Neural progenitor cell (in vitro differentiated cells): Measurements from ENCODE around the gene CFAP20DC. TPM values are rescaled to one million over a fixed set of nuclear protein-coding genes. Genes with fewer than 3 reads are reported as not detected.

Source experiments
- DNase-seq: peaks from one replicate; pipeline ENCODE4 v3.0.0-alpha.2; 2016; ENCODE audit warnings: low spot score
- H2AFZ ChIP-seq: fragments of 200-600 bp; sonication (generic); replicated peaks from 2 replicates; pipeline ENCODE4 v1.6.1; 2016; ENCODE audit warnings: antibody characterized with exemption
- H3F3A ChIP-seq: fragments of 200-600 bp; sonication (generic); 2 replicates; pipeline ENCODE4 v1.6.1; 2016; ENCODE audit warnings: antibody characterized with exemption, low read depth
- H3K27ac ChIP-seq: fragments of 200-600 bp; sonication (generic); 2 replicates; pipeline ENCODE4 v1.5.1; 2016; ENCODE audit warnings: mild to moderate bottlenecking
- H3K27me3 ChIP-seq: fragments of 200-600 bp; sonication (generic); 2 replicates; pipeline ENCODE4 v1.6.1; 2016; ENCODE audit warnings: mild to moderate bottlenecking, moderate library complexity
- H3K36me3 ChIP-seq: fragments of 200-600 bp; sonication (generic); 2 replicates; pipeline ENCODE4 v1.5.1; 2016
- H3K4me1 ChIP-seq: fragments of 200-600 bp; sonication (generic); 2 replicates; pipeline ENCODE4 v1.6.1; 2016; ENCODE audit warnings: mixed run types
- H3K4me2 ChIP-seq: fragments of 200-600 bp; sonication (generic); 2 replicates; pipeline ENCODE4 v1.6.1; 2016
- H3K4me3 ChIP-seq: fragments of 200-600 bp; sonication (generic); 2 replicates; pipeline ENCODE4 v1.5.1; 2016
- H3K79me2 ChIP-seq: fragments of 200-600 bp; sonication (generic); 2 replicates; pipeline ENCODE4 v1.6.1; 2016; ENCODE audit warnings: low read depth
- H3K9ac ChIP-seq: fragments of 200-600 bp; sonication (generic); 2 replicates; pipeline ENCODE4 v1.6.1; 2016
- H3K9me3 ChIP-seq: fragments of 200-600 bp; sonication (generic); 2 replicates; pipeline ENCODE4 v1.5.1; 2016; ENCODE audit warnings: low read depth
- H4K20me1 ChIP-seq: fragments of 200-600 bp; sonication (generic); 2 replicates; pipeline ENCODE4 v1.6.1; 2016; ENCODE audit warnings: low read depth
- H3K27ac Mint-ChIP-seq: 3 replicates; pipeline ENCODE4 v1.8.0; 2021; ENCODE audit warnings: mixed read lengths
- H3K27me3 Mint-ChIP-seq: 2 replicates; pipeline ENCODE4 v1.8.0; 2022; ENCODE audit warnings: low read depth, mild to moderate bottlenecking, inconsistent platforms, moderate library complexity, mixed read lengths; ENCODE audit not compliant: insufficient read depth
- H3K36me3 Mint-ChIP-seq: 3 replicates; pipeline ENCODE4 v1.8.0; 2021; ENCODE audit warnings: mixed read lengths
- H3K4me1 Mint-ChIP-seq: 3 replicates; pipeline ENCODE4 v1.8.0; 2021; ENCODE audit warnings: mixed read lengths
- H3K4me3 Mint-ChIP-seq: 3 replicates; pipeline ENCODE4 v1.8.0; 2021; ENCODE audit warnings: mild to moderate bottlenecking, moderate library complexity, mixed read lengths
- H3K9me3 Mint-ChIP-seq: 3 replicates; pipeline ENCODE4 v1.8.0; 2020; ENCODE audit warnings: mixed read lengths
- CTCF ChIP-seq: fragments of 200-600 bp; sonication (generic); IDR thresholded peaks from 2 replicates; pipeline ENCODE4 v1.5.1; 2017; ENCODE audit warnings: antibody characterized with exemption, mild to moderate bottlenecking
- EZH2 ChIP-seq: fragments of 200-600 bp; sonication (generic); IDR thresholded peaks from 2 replicates; pipeline ENCODE4 v1.6.1; 2017; ENCODE audit warnings: antibody characterized with exemption, mild to moderate bottlenecking, moderate library complexity
- EZH2phosphoT487 ChIP-seq: fragments of 200-600 bp; sonication (generic); IDR thresholded peaks from 2 replicates; pipeline ENCODE4 v1.6.1; 2017; ENCODE audit warnings: antibody characterized with exemption
- total RNA-seq: library from RNA; depleted of rRNA; stranded (reverse); fragments of >200 nt; gene quantifications from 2 replicates; pipeline ENCODE4 v1.2.3, GENCODE V29; 2015; ENCODE audit warnings: low replicate concordance

Gene CFAP20DC
- total RNA-seq, 1 donor from 2014 or later: 14.0 TPM

DNA sequence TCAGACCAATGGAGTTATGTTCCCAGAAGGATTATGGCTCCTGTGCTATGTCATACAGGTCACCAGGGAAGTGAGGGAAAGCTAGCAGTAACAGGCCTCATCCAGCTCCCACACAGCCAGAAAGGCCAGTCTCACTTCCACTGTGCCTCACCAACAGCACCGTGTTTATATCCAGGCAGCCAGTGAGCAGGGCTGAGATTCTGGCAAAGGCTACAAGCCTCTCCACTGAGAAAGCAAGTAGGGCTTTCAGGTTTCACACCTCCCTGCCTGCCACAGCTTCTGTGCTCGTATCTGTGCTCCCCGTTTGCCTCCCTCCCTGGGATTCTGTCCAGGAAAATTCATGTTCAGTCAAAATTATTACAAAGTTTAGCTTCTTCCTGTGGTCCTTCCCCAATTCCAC, 14.9 kb upstream of the CFAP20DC start:
- Mint-ChIP-seq H3K9me3 (peaks cover 19% of the 10 kb centered on the region), H3K27me3 (no peaks in the 10 kb centered on the region), H3K36me3 (no peaks in the 10 kb centered on the region), H3K4me1 (peaks cover 10% of the 10 kb centered on the region), H3K27ac (no peak overlapping the region), H3K4me3 (no peak overlapping the region)
- H3K36me3 ChIP-seq: no peaks in the 10 kb centered on the region
- peaks cover 3% of the 10 kb centered on the region for H3K4me1 ChIP-seq
- peaks cover 3% of the 10 kb centered on the region for H3K9me3 ChIP-seq
- H4K20me1 ChIP-seq: no peaks in the 10 kb centered on the region
- H3K4me3 ChIP-seq: no peak overlapping the region
- no peak overlapping the region for H3K27ac ChIP-seq
- TF ChIP-seq EZH2 (no peak), EZH2phosphoT487 (no peak), CTCF (no peak)
- H3K9ac ChIP-seq: no peak overlapping the region
- H3K79me2 ChIP-seq: no peaks in the 10 kb centered on the region
- DNase-seq: no peak
- H3F3A ChIP-seq: peaks cover 13% of the 10 kb centered on the region
- no peak overlapping the region for H3K4me2 ChIP-seq
- peak overlapping the region; percentile 59 for H2AFZ ChIP-seq
- no peaks in the 10 kb centered on the region for H3K27me3 ChIP-seq

GRCh38 chr3:59064276-59064675, 14.5 kb upstream of the CFAP20DC start:
- Histone ChIP-seq H3K36me3 (no peaks in the 10 kb centered on the region), H3K27ac (no peak overlapping the region), H2AFZ (peak overlapping the region; percentile 59), H4K20me1 (no peaks in the 10 kb centered on the region), H3K27me3 (no peaks in the 10 kb centered on the region), H3F3A (peaks cover 13% of the 10 kb centered on the region), H3K4me3 (no peak overlapping the region), H3K4me1 (peaks cover 3% of the 10 kb centered on the region), H3K79me2 (no peaks in the 10 kb centered on the region), H3K9me3 (peaks cover 3% of the 10 kb centered on the region), H3K9ac (no peak overlapping the region), H3K4me2 (no peak overlapping the region)
- no peak for DNase-seq
- Mint-ChIP-seq H3K27me3 (no peaks in the 10 kb centered on the region), H3K4me3 (no peak overlapping the region), H3K36me3 (no peaks in the 10 kb centered on the region), H3K9me3 (peaks cover 19% of the 10 kb centered on the region), H3K4me1 (peaks cover 10% of the 10 kb centered on the region), H3K27ac (no peak overlapping the region)
- TF ChIP-seq CTCF (peak; percentile 25), EZH2phosphoT487 (no peak), EZH2 (no peak)

GRCh38 chr3:59056706-59057105, 6.9 kb upstream of the CFAP20DC start:
- no peak overlapping the region for H2AFZ ChIP-seq
- no peaks in the 10 kb centered on the region for H3K4me1 ChIP-seq
- Mint-ChIP-seq H3K27me3 (no peaks in the 10 kb centered on the region), H3K4me3 (no peak overlapping the region), H3K36me3 (no peaks in the 10 kb centered on the region), H3K9me3 (peaks cover 2% of the 10 kb centered on the region), H3K4me1 (no peaks in the 10 kb centered on the region), H3K27ac (no peak overlapping the region)
- no peaks in the 10 kb centered on the region for H3K27me3 ChIP-seq
- no peaks in the 10 kb centered on the region for H3K79me2 ChIP-seq
- H3K27ac ChIP-seq: no peak overlapping the region
- no peaks in the 10 kb centered on the region for H3F3A ChIP-seq
- no peak overlapping the region for H3K9ac ChIP-seq
- no peaks in the 10 kb centered on the region for H4K20me1 ChIP-seq
- H3K4me2 ChIP-seq: no peak overlapping the region
- no peaks in the 10 kb centered on the region for H3K9me3 ChIP-seq
- H3K36me3 ChIP-seq: no peaks in the 10 kb centered on the region
- no peak overlapping the region for H3K4me3 ChIP-seq
- no peak for DNase-seq
- TF ChIP-seq EZH2phosphoT487 (no peak), EZH2 (no peak), CTCF (no peak)
